GM13977 (cell line): ENCODE measurements around the gene PPM1A.

ENCODE experiments used
- DNase-seq: peaks from one replicate; pipeline ENCODE4 v3.0.0; 2012; ENCODE audit warnings: low spot score
- CTCF ChIP-seq: IDR thresholded peaks from 2 replicates; pipeline ENCODE4 v1.5.1; 2012; ENCODE audit warnings: mild to moderate bottlenecking, control low read depth; ENCODE audit not compliant: insufficient read depth; ENCODE audit errors: extremely low read depth, missing control alignments
- in situ Hi-C: fragments of 300-500 bp; cut with MboI; formaldehyde crosslinking; loops from one replicate; pipeline ENCODE4 v1.12.0; 2022; ENCODE audit warnings: low sequenced_read_pairs, low pct_unique_long_range_greater_than_20kb, mixed read lengths, inconsistent platforms; ENCODE audit not compliant: unreplicated experiment

Gene PPM1A

DNA sequence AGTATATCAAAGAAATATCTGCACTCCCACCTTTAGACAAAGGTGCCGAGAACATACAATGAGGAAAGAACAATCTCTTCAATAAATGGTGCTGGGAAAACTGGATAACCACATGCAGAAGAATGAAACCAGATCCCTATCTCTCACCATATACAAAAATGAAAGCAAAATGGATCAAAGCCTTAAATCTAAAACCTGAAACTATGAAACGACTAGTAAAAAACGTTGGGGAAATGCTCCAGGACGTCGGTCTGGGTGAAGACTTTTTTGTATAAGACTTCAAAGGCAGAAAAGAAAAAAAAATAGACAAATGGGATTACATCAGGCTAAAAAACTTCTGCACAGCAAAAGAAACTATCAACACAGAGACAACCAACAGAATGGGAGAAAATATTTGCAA lies 83.8 kb downstream of the PPM1A start:
- in situ Hi-C loops = loop anchor here (10.0 kb wide), 1 partner anchor 232 kb away; no protein-coding TSS in a partner anchor
- no peak for TF ChIP-seq CTCF
- DNase-seq = no peak

DNA sequence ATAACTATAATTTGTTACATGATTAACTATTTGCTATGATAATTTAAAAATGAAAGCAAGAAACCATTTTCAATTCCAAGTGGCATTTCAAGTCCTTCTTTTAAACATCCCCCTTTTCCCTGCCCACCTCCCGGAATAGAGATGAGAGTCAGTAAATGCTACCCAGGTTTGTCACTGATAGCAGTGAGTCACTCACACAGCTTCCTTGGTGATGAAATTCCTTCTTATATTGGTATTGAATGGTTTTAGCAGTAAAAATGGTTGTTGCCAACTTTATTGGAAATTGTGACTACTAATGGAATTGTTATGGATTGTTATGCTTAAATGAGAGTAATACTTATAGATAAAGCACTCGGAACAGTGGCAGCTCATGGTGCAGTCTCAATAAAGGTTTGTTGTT lies 90.5 kb downstream of the PPM1A start:
- DNase-seq = no peak
- no peak for TF ChIP-seq CTCF
- in situ Hi-C loops = loop anchor here (10.0 kb wide), 1 partner anchor 225 kb away; no protein-coding TSS in a partner anchor

DNA sequence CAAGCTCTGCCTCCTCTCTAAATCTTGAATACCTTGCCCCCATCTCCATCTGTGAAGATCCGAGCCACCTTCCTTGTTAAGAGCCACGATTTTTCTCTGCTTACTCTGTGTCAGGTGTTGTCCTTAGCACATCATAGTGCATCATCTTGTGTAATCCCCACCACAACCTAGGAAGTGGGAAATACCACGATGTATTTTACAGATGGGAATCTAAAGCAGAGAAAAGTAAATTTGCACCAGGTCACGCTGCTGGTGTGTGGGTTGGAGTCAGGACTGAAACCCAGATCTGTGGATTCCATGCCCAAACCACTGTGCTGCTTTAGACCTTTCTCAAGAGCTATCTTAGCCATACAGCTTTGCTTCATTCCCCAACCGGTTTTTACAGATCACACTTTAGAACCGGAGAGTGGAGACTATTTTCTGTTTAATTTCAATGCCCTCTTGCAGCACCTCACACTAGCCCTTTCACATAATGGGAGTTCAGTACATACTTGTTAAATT lies 94.6 kb downstream of the PPM1A start:
- in situ Hi-C loops = no loop called here
- no peak for TF ChIP-seq CTCF
- DNase-seq = no peak

GRCh38 chr14:60344751-60345150 lies 95.7 kb downstream of the PPM1A start:
- no peak for TF ChIP-seq CTCF
- no peak for DNase-seq
- in situ Hi-C loops = no loop called here

DNA sequence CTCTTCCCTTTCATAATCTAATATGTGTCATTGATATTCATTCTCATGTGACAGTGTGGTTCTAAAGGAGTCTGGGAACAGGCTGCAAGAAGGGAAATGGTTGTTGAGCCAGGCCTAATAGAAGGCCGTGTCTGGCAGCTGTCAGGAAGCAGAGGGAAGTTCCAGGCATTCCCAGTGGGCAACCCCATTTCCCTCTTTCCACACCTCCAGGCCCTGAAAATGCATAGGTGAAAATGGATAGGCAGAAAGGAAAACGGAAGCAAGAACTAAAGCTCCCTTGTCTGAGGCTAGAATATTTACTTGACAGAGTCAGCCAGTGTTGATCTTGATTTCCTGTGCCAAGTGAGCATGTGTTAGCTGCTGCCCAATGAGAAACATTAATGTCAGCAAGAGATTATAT lies 97.7 kb downstream of the PPM1A start:
- no peak for TF ChIP-seq CTCF
- no peak for DNase-seq
- in situ Hi-C loops = no loop called here

DNA sequence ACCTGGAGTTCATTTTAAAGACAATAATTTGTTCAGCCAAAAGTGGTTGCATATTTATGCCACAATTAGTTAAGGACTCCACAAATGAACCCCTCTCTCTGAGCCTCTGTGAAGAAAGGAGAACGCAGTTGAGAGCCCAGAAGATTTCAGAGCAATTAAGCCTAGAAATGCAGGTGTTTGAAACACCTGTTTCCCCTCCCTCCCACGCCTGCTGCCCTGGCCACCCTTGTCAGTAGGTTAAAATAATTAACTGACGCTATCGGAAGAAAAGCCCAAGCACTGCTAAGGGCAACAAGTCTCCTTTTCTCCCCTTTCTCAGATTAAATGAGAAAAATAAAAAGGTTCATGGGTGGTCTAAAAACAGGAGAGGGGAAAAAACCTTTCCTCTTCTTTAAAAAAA lies 99.2 kb downstream of the PPM1A start:
- no peak for TF ChIP-seq CTCF
- DNase-seq = no peak
- in situ Hi-C loops = no loop called here
